ENCODE results near the gene ARL6IP6.

ARL6IP6 gene

DNA sequence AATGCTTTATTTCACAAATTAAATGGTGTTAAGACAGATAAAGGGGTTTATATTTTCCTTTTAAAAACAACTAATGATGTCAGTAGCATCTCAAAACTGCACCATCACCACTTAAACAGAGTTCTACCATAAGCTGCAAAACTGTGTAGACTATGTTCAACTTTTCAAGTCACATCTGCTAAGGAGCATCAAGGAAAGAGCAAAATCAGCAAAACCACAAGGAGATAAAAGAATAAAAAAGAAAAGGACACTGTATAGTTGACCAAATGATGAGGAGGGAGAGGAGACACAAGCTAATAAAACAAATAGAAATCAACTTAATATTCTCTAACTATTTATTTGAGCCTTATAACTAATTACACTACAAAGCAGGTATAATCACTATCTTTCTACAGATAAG lies 35.0 kb upstream of the ARL6IP6 start:
- H3K36me3 ChIP-seq (ENCODE audit: control insufficient read depth in 2 of 2, insufficient read depth in 1 of 2, low read length in 2 of 2): peaks cover 37 to 64% of the 10 kb centered on the region in 2 experiments
- TF ChIP-seq GLI4 (tag by site-specific recombination; IDR thresholded peaks at IDR 0.05) (no peak), ZNF600 (tag by site-specific recombination; IDR thresholded peaks at IDR 0.05) (no peak), ZNF571 (tag by site-specific recombination; IDR thresholded peaks at IDR 0.05) (no peak), GLIS2 (tag by site-specific recombination; IDR thresholded peaks at IDR 0.05) (no peak), TRIM28 (IDR thresholded peaks at IDR 0.05; ENCODE audit: borderline replicate concordance, low read length) (no peak), ZNF324 (tag by site-specific recombination; IDR thresholded peaks at IDR 0.05) (no peak), KLF9 (tag by site-specific recombination; IDR thresholded peaks at IDR 0.05; ENCODE audit: low read depth) (no peak)
- TF ChIP-seq, protein P1, sequence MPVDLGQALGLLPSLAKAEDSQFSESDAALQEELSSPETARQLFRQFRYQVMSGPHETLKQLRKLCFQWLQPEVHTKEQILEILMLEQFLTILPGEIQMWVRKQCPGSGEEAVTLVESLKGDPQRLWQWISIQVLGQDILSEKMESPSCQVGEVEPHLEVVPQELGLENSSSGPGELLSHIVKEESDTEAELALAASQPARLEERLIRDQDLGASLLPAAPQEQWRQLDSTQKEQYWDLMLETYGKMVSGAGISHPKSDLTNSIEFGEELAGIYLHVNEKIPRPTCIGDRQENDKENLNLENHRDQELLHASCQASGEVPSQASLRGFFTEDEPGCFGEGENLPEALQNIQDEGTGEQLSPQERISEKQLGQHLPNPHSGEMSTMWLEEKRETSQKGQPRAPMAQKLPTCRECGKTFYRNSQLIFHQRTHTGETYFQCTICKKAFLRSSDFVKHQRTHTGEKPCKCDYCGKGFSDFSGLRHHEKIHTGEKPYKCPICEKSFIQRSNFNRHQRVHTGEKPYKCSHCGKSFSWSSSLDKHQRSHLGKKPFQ (tag by site-specific recombination; IDR thresholded peaks at IDR 0.05): no peak
- TF ChIP-seq, protein P2, sequence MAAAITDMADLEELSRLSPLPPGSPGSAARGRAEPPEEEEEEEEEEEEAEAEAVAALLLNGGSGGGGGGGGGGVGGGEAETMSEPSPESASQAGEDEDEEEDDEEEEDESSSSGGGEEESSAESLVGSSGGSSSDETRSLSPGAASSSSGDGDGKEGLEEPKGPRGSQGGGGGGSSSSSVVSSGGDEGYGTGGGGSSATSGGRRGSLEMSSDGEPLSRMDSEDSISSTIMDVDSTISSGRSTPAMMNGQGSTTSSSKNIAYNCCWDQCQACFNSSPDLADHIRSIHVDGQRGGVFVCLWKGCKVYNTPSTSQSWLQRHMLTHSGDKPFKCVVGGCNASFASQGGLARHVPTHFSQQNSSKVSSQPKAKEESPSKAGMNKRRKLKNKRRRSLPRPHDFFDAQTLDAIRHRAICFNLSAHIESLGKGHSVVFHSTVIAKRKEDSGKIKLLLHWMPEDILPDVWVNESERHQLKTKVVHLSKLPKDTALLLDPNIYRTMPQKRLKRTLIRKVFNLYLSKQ (tag by site-specific recombination; IDR thresholded peaks at IDR 0.05; ENCODE audit: borderline replicate concordance): no peak
- TF ChIP-seq, protein P3, sequence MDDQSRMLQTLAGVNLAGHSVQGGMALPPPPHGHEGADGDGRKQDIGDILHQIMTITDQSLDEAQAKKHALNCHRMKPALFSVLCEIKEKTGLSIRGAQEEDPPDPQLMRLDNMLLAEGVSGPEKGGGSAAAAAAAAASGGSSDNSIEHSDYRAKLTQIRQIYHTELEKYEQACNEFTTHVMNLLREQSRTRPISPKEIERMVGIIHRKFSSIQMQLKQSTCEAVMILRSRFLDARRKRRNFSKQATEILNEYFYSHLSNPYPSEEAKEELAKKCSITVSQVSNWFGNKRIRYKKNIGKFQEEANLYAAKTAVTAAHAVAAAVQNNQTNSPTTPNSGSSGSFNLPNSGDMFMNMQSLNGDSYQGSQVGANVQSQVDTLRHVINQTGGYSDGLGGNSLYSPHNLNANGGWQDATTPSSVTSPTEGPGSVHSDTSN (CRISPR knock-in tag; IDR thresholded peaks at IDR 0.05): no peak
- TF ChIP-seq, protein P4, sequence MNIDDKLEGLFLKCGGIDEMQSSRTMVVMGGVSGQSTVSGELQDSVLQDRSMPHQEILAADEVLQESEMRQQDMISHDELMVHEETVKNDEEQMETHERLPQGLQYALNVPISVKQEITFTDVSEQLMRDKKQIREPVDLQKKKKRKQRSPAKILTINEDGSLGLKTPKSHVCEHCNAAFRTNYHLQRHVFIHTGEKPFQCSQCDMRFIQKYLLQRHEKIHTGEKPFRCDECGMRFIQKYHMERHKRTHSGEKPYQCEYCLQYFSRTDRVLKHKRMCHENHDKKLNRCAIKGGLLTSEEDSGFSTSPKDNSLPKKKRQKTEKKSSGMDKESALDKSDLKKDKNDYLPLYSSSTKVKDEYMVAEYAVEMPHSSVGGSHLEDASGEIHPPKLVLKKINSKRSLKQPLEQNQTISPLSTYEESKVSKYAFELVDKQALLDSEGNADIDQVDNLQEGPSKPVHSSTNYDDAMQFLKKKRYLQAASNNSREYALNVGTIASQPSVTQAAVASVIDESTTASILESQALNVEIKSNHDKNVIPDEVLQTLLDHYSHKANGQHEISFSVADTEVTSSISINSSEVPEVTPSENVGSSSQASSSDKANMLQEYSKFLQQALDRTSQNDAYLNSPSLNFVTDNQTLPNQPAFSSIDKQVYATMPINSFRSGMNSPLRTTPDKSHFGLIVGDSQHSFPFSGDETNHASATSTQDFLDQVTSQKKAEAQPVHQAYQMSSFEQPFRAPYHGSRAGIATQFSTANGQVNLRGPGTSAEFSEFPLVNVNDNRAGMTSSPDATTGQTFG (tag by site-specific recombination; IDR thresholded peaks at IDR 0.05; ENCODE audit: borderline replicate concordance): no peak
- no peaks in the 10 kb centered on the region for H3K4me1 ChIP-seq (ENCODE audit: control insufficient read depth, insufficient read depth, low read length)
- ChIA-PET POLR2A (interaction anchor here (1.5 kb wide), 1 partner anchor 34 kb away, joined by 6 read pairs; the partner anchor contains the start of gene PRPF40A), CTCF (no interaction called here)
- no peak overlapping the region for H3K27ac ChIP-seq (ENCODE audit: extremely low read depth, low read depth, low read length)
- no peaks in the 10 kb centered on the region for H3K9me3 ChIP-seq (ENCODE audit: control insufficient read depth, insufficient read depth, low read depth, low read length)
- no peak overlapping the region for H3K4me3 ChIP-seq (ENCODE audit: low read depth, low read length)

DNA sequence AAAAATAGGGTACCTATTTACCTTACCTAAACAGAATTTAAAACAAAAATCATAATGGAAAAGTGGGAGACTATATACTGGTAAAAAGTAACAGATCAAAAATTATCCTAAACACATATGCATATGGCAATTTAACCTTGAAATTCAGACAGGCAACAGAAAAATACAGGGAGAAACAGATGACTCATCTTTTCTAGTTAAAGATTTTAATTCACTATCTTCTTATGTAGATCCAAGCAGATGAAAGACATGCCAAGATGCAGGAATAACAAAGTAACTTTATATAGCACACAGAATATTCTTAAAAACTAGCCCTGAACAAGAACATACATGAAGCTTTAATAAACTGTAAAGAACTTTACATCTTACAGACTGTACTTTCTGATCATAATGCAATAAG lies 32.1 kb upstream of the ARL6IP6 start:
- H3K36me3 ChIP-seq (ENCODE audit: control insufficient read depth in 2 of 2, insufficient read depth in 1 of 2, low read length in 2 of 2): peaks cover 23 to 49% of the 10 kb centered on the region in 2 experiments
- no peaks in the 10 kb centered on the region for H3K4me1 ChIP-seq (ENCODE audit: control insufficient read depth, insufficient read depth, low read length)
- H3K9me3 ChIP-seq (ENCODE audit: control insufficient read depth, insufficient read depth, low read depth, low read length): no peaks in the 10 kb centered on the region
- ChIA-PET CTCF (no interaction called here), POLR2A (no interaction called here)
- H3K27ac ChIP-seq (ENCODE audit: extremely low read depth, low read depth, low read length): no peak overlapping the region
- TF ChIP-seq ZIC2 (tag by site-specific recombination; IDR thresholded peaks at IDR 0.05): no peak
- TF ChIP-seq SP3 (tag by site-specific recombination; IDR thresholded peaks at IDR 0.05): no peak
- no peak for TF ChIP-seq ZBTB20 (tag by site-specific recombination; IDR thresholded peaks at IDR 0.05)
- TF ChIP-seq ZNF10 (tag by site-specific recombination; IDR thresholded peaks at IDR 0.05): no peak
- TF ChIP-seq, protein P5, sequence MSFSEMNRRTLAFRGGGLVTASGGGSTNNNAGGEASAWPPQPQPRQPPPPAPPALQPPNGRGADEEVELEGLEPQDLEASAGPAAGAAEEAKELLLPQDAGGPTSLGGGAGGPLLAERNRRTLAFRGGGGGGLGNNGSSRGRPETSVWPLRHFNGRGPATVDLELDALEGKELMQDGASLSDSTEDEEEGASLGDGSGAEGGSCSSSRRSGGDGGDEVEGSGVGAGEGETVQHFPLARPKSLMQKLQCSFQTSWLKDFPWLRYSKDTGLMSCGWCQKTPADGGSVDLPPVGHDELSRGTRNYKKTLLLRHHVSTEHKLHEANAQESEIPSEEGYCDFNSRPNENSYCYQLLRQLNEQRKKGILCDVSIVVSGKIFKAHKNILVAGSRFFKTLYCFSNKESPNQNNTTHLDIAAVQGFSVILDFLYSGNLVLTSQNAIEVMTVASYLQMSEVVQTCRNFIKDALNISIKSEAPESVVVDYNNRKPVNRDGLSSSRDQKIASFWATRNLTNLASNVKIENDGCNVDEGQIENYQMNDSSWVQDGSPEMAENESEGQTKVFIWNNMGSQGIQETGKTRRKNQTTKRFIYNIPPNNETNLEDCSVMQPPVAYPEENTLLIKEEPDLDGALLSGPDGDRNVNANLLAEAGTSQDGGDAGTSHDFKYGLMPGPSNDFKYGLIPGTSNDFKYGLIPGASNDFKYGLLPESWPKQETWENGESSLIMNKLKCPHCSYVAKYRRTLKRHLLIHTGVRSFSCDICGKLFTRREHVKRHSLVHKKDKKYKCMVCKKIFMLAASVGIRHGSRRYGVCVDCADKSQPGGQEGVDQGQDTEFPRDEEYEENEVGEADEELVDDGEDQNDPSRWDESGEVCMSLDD (tag by site-specific recombination; IDR thresholded peaks at IDR 0.05): no peak
- TF ChIP-seq ZNF138 (tag by site-specific recombination; IDR thresholded peaks at IDR 0.05; ENCODE audit: borderline replicate concordance): no peak
- no peak for TF ChIP-seq ZNF223 (tag by site-specific recombination; IDR thresholded peaks at IDR 0.05)
- TF ChIP-seq ZNF19 (tag by site-specific recombination; IDR thresholded peaks at IDR 0.05; ENCODE audit: low read depth): no peak
- no peak overlapping the region for H3K4me3 ChIP-seq (ENCODE audit: low read depth, low read length)
